Endodermal cell (in vitro differentiated cells): Measurements from ENCODE around the gene MMP11. TPM values are rescaled to one million over a fixed set of nuclear protein-coding genes. Genes with fewer than 3 reads are reported as not detected.

Experiments used
- DNase-seq: peaks from one replicate; pipeline ENCODE4 v3.0.0-alpha.2; 2017
- H3K27ac ChIP-seq: 2 replicates; pipeline ENCODE4 v1.5.1; 2013; ENCODE audit warnings: mild to moderate bottlenecking, low read depth, low read length, moderate library complexity
- H3K27me3 ChIP-seq: 2 replicates; pipeline ENCODE4 v1.6.1; 2013; ENCODE audit warnings: mild to moderate bottlenecking, low read length, moderate library complexity; ENCODE audit not compliant: insufficient read depth, control insufficient read depth, poor library complexity, severe bottlenecking
- H3K36me3 ChIP-seq: 2 replicates; pipeline ENCODE4 v1.7.0; 2013; ENCODE audit warnings: mild to moderate bottlenecking, low read length, moderate library complexity; ENCODE audit not compliant: control insufficient read depth, insufficient read depth
- H3K4me1 ChIP-seq: one replicate; pipeline ENCODE4 v1.7.0; 2013; ENCODE audit warnings: low read length; ENCODE audit not compliant: control insufficient read depth, insufficient read depth
- H3K4me3 ChIP-seq: 2 replicates; pipeline ENCODE4 v1.5.1; 2013; ENCODE audit warnings: mild to moderate bottlenecking, low read length, moderate library complexity
- H3K9ac ChIP-seq: 2 replicates; pipeline ENCODE4 v1.6.1; 2013; ENCODE audit warnings: mild to moderate bottlenecking, low read length, moderate library complexity; ENCODE audit not compliant: poor library complexity, severe bottlenecking; ENCODE audit errors: extremely low read depth
- H3K9me3 ChIP-seq: 2 replicates; pipeline ENCODE4 v1.6.1; 2013; ENCODE audit warnings: mild to moderate bottlenecking, low read length, moderate library complexity; ENCODE audit not compliant: control insufficient read depth
- H3K27ac Mint-ChIP-seq: 2 replicates; pipeline ENCODE4 v1.8.0; 2020; ENCODE audit warnings: mixed read lengths
- H3K27me3 Mint-ChIP-seq: 2 replicates; pipeline ENCODE4 v1.8.0; 2021; ENCODE audit warnings: mild to moderate bottlenecking, mixed read lengths; ENCODE audit not compliant: insufficient read depth
- H3K36me3 Mint-ChIP-seq: 2 replicates; pipeline ENCODE4 v1.8.0; 2020; ENCODE audit warnings: low read depth, mixed read lengths
- H3K4me1 Mint-ChIP-seq: 2 replicates; pipeline ENCODE4 v1.8.0; 2020; ENCODE audit warnings: mixed read lengths
- H3K4me3 Mint-ChIP-seq: 2 replicates; pipeline ENCODE4 v1.8.0; 2020; ENCODE audit warnings: mild to moderate bottlenecking, moderate library complexity, mixed read lengths
- H3K9me3 Mint-ChIP-seq: 2 replicates; pipeline ENCODE4 v1.8.0; 2020; ENCODE audit warnings: mild to moderate bottlenecking, mixed read lengths
- WGBS, 2 experiments: methylation state at CpG; one replicate each; pipeline versions ENCODE4 v1.1.5 to v1.1.7; 2013; ENCODE audit warnings: missing lambda C conversion rate in 2 of 2, mixed read lengths in 1 of 2; ENCODE audit not compliant: insufficient coverage in 1 of 2, insufficient read length in 1 of 2; 5-methylcytosine and 5-hydroxymethylcytosine counted together
- total RNA-seq, 2 donors: library from RNA; stranded (reverse); fragmentation: NEBNext Ultra II Directional in 1 of 2; extraction: Animal tissue kit (Norgen Biotek cat#: 25700) in 1 of 2; gene quantifications; 2 replicates in 1 of 2; 3 replicates in 1 of 2; pipeline ENCODE4 v1.2.1, GENCODE V29; 2021
- TF ChIP-seq, protein P1 (sequence below): fragments of 200-600 bp; sonication (generic); conservative IDR thresholded peaks from 2 replicates; pipeline ENCODE4 v1.5.0; 2021; ENCODE audit warnings: antibody characterized with exemption, mild to moderate bottlenecking

MMP11 gene
- total RNA-seq, 2 donors from 2014 or later, result 9.7 to 14.3 TPM

DNA sequence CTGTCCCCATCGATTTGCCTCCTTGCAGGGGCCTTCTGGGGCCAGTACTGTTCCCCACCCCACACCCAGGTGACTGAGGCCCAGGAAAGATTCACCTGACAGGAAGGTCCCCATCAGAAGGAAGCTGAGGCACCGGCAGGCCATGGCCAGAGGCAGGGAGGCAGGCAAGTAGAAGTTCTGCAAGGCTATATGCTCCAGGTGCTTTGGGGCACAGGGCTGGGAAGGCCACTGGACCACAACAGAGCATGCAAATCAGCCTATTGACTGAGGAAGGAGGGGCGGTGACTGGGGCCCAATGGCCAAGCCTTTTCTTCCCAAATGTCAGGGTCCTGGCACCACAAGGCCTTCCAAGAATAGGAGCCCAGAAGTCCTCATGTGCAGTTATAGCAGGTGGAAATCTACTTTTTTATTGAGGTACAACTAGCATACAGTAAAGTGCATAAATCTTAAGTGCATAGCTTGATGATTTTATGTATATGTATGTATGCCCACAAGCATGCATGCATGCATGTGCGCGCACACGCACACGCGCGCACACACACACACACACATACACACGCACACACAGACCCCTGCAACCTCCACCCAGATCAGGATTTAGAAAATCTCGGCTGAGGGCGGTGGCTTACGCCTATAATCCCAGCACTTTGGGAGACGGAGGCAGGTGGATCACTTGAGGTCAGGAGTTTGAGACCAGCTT, 18.3 kb upstream of the MMP11 start, which contains the start of gene VPREB3:
TSS of gene VPREB3 (minus strand) at position 206 of the 700 bp plus-strand sequence. CDS start at position 144, 62 bp downstream.
- 75 to 85% methylated on average over 2 to 14 of the region's 14 CpGs for WGBS, 2 experiments
- Histone ChIP-seq H3K9ac (no peak within 1 kb of the TSS), H3K9me3 (no peaks in the 10 kb centered on the region), H3K27ac (no peak within 1 kb of the TSS), H3K4me3 (no peak within 1 kb of the TSS), H3K36me3 (no peaks in the 10 kb centered on the region), H3K27me3 (no peaks in the 10 kb centered on the region), H3K4me1 (no peaks in the 10 kb centered on the region)
- no peaks in the 10 kb centered on the region for H3K36me3 Mint-ChIP-seq
- H3K27ac Mint-ChIP-seq, result no peak within 1 kb of the TSS
- DNase-seq, result no peak
- no peak within 1 kb of the TSS for H3K4me3 Mint-ChIP-seq
- H3K27me3 Mint-ChIP-seq, result no peaks in the 10 kb centered on the region
- H3K4me1 Mint-ChIP-seq, result peaks cover 13% of the 10 kb centered on the region
- TF ChIP-seq, protein P1, sequence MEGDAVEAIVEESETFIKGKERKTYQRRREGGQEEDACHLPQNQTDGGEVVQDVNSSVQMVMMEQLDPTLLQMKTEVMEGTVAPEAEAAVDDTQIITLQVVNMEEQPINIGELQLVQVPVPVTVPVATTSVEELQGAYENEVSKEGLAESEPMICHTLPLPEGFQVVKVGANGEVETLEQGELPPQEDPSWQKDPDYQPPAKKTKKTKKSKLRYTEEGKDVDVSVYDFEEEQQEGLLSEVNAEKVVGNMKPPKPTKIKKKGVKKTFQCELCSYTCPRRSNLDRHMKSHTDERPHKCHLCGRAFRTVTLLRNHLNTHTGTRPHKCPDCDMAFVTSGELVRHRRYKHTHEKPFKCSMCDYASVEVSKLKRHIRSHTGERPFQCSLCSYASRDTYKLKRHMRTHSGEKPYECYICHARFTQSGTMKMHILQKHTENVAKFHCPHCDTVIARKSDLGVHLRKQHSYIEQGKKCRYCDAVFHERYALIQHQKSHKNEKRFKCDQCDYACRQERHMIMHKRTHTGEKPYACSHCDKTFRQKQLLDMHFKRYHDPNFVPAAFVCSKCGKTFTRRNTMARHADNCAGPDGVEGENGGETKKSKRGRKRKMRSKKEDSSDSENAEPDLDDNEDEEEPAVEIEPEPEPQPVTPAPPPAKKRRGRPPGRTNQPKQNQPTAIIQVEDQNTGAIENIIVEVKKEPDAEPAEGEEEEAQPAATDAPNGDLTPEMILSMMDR, result no peak
- no peaks in the 10 kb centered on the region for H3K9me3 Mint-ChIP-seq

DNA sequence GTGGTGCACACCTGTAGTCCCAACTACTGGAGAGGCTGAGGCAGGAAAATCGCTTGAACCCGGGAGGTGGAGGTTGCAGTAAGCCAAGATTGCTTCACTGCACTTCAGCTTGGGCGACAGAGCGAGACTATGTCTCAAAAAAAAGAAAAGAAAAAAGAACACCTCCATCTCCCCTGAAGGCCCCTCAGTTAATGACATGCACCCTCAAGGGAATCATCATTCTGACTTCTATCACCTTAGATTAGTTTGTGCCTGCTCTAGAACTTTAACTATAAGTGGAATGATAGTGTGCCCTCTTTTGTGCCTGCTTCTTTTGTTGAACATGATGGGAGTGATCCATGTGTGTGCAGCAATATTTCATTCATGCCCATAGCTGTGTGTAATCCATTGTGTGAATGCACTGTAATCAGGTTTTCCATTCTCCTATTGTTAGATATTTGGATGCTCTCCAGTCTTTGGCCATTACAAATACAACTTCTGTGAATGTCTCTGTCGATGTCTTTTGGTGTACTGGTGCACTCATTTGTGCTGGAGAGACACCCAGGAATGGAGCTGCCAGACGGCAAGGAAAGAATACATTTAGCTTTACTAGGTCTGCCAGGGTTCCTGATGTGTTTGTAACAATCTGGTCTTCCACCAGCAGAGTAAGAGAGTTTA, 17.5 kb upstream of the MMP11 start:
- H3K4me3 Mint-ChIP-seq, result no peak overlapping the region
- peaks cover 8% of the 10 kb centered on the region for H3K4me1 Mint-ChIP-seq
- no peak for DNase-seq
- Histone ChIP-seq H3K9me3 (no peaks in the 10 kb centered on the region), H3K27me3 (no peaks in the 10 kb centered on the region), H3K9ac (no peak overlapping the region), H3K27ac (no peak overlapping the region), H3K4me3 (no peak overlapping the region), H3K4me1 (no peaks in the 10 kb centered on the region), H3K36me3 (no peaks in the 10 kb centered on the region)
- WGBS, 2 experiments, result 90 to 92% methylated on average over 6 of the region's 6 CpGs
- no peaks in the 10 kb centered on the region for H3K9me3 Mint-ChIP-seq
- H3K27me3 Mint-ChIP-seq, result peaks cover 3% of the 10 kb centered on the region
- no peaks in the 10 kb centered on the region for H3K36me3 Mint-ChIP-seq
- H3K27ac Mint-ChIP-seq, result no peak overlapping the region
- TF ChIP-seq, protein P1, result no peak

DNA sequence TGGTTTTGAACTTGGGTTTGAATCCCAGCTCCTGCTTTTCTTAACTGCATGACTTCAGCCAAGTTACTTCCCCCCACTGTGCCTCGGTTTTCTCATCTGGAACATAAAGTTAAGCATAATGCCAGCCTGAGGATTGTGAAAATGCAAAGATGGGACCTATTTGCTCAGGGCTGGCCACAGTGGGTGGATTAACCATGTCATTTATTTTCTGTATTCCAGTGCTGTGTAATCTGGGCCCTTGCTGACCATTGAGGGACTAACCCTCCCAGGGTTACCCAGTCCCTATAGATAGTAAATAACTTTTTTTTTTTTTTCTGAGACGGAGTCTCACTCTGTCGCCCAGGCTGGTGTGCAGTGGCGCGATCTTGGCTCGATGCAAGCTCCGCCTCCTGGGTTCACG, 16.9 kb upstream of the MMP11 start:
- TF ChIP-seq, protein P1, result no peak
- Mint-ChIP-seq H3K9me3 (no peaks in the 10 kb centered on the region), H3K27me3 (peaks cover 8% of the 10 kb centered on the region), H3K4me3 (no peak overlapping the region), H3K27ac (no peak overlapping the region), H3K36me3 (no peaks in the 10 kb centered on the region), H3K4me1 (peaks cover 4% of the 10 kb centered on the region)
- DNase-seq, result no peak
- H3K9me3 ChIP-seq, result no peaks in the 10 kb centered on the region
- no peak overlapping the region for H3K4me3 ChIP-seq
- H3K4me1 ChIP-seq, result no peaks in the 10 kb centered on the region
- 97 to 100% methylated on average over 1 to 8 of the region's 8 CpGs for WGBS, 2 experiments
- no peaks in the 10 kb centered on the region for H3K27me3 ChIP-seq
- H3K27ac ChIP-seq, result no peak overlapping the region
- H3K36me3 ChIP-seq, result no peaks in the 10 kb centered on the region
- H3K9ac ChIP-seq, result no peak overlapping the region
